IMR-90 (cell line): Measurements from ENCODE around the gene CYSLTR2.

Experiments used
- BHLHE40 ChIP-seq: fragments of 150-350 bp; IDR thresholded peaks from 2 replicates; pipeline ENCODE4 v1.6.1; 2016; ENCODE audit warnings: mild to moderate bottlenecking, low read depth, low read length
- CEBPB ChIP-seq: IDR thresholded peaks from 2 replicates; pipeline ENCODE4 v1.6.1; 2012; ENCODE audit warnings: low read depth, low read length, improper control_type of control experiment
- CHD1 ChIP-seq: IDR thresholded peaks from 2 replicates; pipeline ENCODE4 v1.6.1; 2012; ENCODE audit warnings: low read depth, low read length, improper control_type of control experiment
- CTCF ChIP-seq: conservative IDR thresholded peaks from 2 replicates; pipeline ENCODE4 v1.5.1; 2012; ENCODE audit warnings: mild to moderate bottlenecking, low read depth, low read length, improper control_type of control experiment
- FOS ChIP-seq: fragments of 150-350 bp; IDR thresholded peaks from 2 replicates; pipeline ENCODE4 v1.6.1; 2016; ENCODE audit warnings: low read depth, low read length
- MAFK ChIP-seq: IDR thresholded peaks from 2 replicates; pipeline ENCODE4 v1.6.1; 2012; ENCODE audit warnings: low read depth, low read length, improper control_type of control experiment
- MAZ ChIP-seq: IDR thresholded peaks from 2 replicates; pipeline ENCODE4 v1.6.1; 2012; ENCODE audit warnings: low read depth, mild to moderate bottlenecking, low read length, improper control_type of control experiment, moderate library complexity, borderline replicate concordance
- MXI1 ChIP-seq: IDR thresholded peaks from 2 replicates; pipeline ENCODE4 v1.6.1; 2012; ENCODE audit warnings: low read depth, mild to moderate bottlenecking, low read length, moderate library complexity, borderline replicate concordance
- POLR2A ChIP-seq: IDR thresholded peaks from 2 replicates; pipeline ENCODE4 v1.6.1; 2012; ENCODE audit warnings: mild to moderate bottlenecking, low read depth, low read length
- RAD21 ChIP-seq: IDR thresholded peaks from 2 replicates; pipeline ENCODE4 v1.6.1; 2012; ENCODE audit warnings: low read length, improper control_type of control experiment
- RCOR1 ChIP-seq: IDR thresholded peaks from 2 replicates; pipeline ENCODE4 v1.6.1; 2012; ENCODE audit warnings: mild to moderate bottlenecking, low read length, improper control_type of control experiment; ENCODE audit not compliant: insufficient replicate concordance
- RFX5 ChIP-seq: IDR thresholded peaks from 2 replicates; pipeline ENCODE4 v1.8.0; 2012; ENCODE audit warnings: low read depth, mild to moderate bottlenecking, low read length, moderate library complexity
- SMC3 ChIP-seq: fragments of 150-350 bp; IDR thresholded peaks from 2 replicates; pipeline ENCODE4 v1.6.1; 2016; ENCODE audit warnings: low read depth, mild to moderate bottlenecking, antibody characterized with exemption, low read length, moderate library complexity
- USF2 ChIP-seq: fragments of 150-350 bp; IDR thresholded peaks from 2 replicates; pipeline ENCODE4 v1.6.1; 2017; ENCODE audit warnings: mild to moderate bottlenecking, antibody characterized with exemption, low read length, low read depth

DNA sequence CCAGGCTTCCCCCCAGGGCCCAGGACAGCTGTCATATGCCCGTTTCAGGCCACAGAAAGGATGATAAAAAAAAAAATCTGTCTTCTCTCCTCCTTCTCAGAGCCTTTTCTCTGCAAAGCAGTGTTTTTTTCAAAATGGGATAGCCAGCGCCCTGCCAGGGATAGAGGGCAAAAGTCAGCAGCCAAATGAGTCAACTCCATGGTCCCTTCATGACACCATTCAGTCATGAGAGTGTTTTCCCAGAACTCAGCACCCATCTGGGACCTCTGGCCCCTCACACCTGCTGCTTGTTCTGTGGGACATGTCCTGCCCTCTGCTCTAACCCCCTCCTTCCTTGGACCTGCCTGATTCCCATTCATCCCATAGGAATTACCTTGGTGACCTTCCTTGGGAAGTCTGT lies 95.0 kb downstream of the CYSLTR2 start:
- no peak for TF ChIP-seq RAD21
- no peak for TF ChIP-seq POLR2A
- TF ChIP-seq CTCF = no peak
- TF ChIP-seq CHD1 = no peak
- no peak for TF ChIP-seq RCOR1
- TF ChIP-seq MAZ = no peak
- no peak for TF ChIP-seq MXI1
- TF ChIP-seq CEBPB = no peak
- no peak for TF ChIP-seq FOS
- TF ChIP-seq SMC3 = no peak
- TF ChIP-seq BHLHE40 = no peak
- TF ChIP-seq MAFK = no peak
- no peak for TF ChIP-seq USF2
- TF ChIP-seq RFX5 = no peak
